Sigmoid colon (tissue), 4 donors: Measurements from ENCODE around the gene NPAS2.

ENCODE experiments used
- POLR2A ChIP-seq, 2 donors: fragments of 450-650 bp; IDR thresholded peaks; one replicate each; pipeline ENCODE4 v1.6.1; 2016; ENCODE audit warnings: antibody characterized with exemption in 2 of 2, mild to moderate bottlenecking in 2 of 2, moderate library complexity in 2 of 2
- POLR2AphosphoS5 ChIP-seq, 4 donors: sonication (generic); formaldehyde crosslinking; IDR thresholded peaks; one replicate each; pipeline ENCODE4 v1.6.1; 2017; ENCODE audit warnings: antibody characterized with exemption in 4 of 4
- TF ChIP-seq, protein P1 (sequence below), 4 experiments: fragments of 450-650 bp in 3 of 4; fragments of 200-600 bp in 1 of 4; IDR thresholded peaks; one replicate each; pipeline ENCODE4 v1.5.1; 2016 to 2019; ENCODE audit warnings: antibody characterized with exemption in 4 of 4, mild to moderate bottlenecking in 3 of 4, moderate library complexity in 2 of 4

DNA sequence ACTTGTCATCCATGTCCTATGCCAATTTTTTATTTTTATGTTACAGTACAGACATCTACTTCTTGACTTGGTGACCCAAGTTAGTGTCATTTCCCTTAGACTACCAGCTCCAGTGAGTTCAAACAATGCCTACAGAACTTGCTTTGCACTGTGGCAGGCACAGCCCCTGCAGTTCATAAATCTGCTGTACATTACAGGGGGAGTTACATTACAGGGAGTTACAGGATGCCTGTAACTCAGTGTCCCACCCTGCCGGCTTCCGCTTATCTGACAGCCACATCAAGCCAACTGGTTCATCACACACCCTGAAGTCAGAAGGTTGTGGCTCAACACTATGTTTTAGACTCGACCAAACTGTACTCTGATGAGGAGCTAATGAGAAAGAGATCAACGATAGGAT, 7.8 kb upstream of the NPAS2 start:
- TF ChIP-seq, protein P1, sequence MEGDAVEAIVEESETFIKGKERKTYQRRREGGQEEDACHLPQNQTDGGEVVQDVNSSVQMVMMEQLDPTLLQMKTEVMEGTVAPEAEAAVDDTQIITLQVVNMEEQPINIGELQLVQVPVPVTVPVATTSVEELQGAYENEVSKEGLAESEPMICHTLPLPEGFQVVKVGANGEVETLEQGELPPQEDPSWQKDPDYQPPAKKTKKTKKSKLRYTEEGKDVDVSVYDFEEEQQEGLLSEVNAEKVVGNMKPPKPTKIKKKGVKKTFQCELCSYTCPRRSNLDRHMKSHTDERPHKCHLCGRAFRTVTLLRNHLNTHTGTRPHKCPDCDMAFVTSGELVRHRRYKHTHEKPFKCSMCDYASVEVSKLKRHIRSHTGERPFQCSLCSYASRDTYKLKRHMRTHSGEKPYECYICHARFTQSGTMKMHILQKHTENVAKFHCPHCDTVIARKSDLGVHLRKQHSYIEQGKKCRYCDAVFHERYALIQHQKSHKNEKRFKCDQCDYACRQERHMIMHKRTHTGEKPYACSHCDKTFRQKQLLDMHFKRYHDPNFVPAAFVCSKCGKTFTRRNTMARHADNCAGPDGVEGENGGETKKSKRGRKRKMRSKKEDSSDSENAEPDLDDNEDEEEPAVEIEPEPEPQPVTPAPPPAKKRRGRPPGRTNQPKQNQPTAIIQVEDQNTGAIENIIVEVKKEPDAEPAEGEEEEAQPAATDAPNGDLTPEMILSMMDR (IDR thresholded peaks at IDR 0.05): no peak
- TF ChIP-seq POLR2A (IDR thresholded peaks at IDR 0.05) (no peak), POLR2AphosphoS5 (IDR thresholded peaks at IDR 0.05) (no peak)
